GM18508 (cell line): ENCODE results near the gene RNLS.

ENCODE experiments used
- ATAC-seq: cut with Tn5 transposase; IDR thresholded peaks from one replicate; pipeline ENCODE4 v1.9.1; 2021; ENCODE audit warnings: moderate number of reproducible peaks; ENCODE audit not compliant: insufficient read depth, unreplicated experiment

The RNLS gene

GRCh38 chr10:88409236-88409635, 173.9 kb downstream of the RNLS start:
- no peak for ATAC-seq

GRCh38 chr10:88408096-88408495, 175.0 kb downstream of the RNLS start:
- no peak for ATAC-seq

DNA sequence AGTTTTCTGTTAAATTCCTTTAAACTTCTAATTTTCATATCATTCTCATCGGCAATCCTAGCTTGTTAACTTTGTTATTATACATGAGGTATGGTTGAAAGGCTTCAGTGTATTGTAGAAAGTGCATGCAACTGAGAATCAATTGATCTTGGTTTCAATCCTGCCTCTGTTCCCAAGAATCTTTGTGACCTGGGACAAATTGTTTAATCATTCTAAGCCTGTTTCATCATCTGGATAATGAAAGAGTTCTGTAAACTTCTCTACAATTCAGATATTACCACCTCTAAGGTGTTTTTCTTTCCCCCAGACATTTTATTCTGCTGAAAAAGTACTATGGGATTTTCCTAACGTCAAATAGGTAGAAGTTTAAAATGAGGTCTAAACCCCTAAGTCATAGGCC, 179.0 kb downstream of the RNLS start:
- ATAC-seq, result no peak

- no peak for ATAC-seq
These were observed 181.3 kb downstream of the RNLS start for GRCh38 chr10:88401671-88402347.

DNA sequence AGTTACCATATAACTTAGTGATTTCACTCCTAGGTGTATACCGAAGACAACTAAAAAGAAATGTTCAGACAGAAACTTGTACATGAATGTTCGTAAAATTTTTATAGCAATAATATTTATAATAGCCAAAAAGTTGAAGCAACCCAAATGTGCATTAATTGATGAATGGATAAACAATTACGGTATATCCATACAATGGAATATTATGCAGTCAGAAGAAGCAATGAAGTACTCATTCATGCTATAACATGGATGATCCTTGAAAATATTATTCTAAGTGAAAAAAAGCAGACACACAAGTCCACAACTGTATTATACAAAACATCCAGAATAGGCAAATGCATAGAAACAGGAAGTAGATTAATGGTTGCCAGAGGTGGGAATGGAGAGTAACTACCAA, 183.9 kb downstream of the RNLS start:
- ATAC-seq, result no peak

DNA sequence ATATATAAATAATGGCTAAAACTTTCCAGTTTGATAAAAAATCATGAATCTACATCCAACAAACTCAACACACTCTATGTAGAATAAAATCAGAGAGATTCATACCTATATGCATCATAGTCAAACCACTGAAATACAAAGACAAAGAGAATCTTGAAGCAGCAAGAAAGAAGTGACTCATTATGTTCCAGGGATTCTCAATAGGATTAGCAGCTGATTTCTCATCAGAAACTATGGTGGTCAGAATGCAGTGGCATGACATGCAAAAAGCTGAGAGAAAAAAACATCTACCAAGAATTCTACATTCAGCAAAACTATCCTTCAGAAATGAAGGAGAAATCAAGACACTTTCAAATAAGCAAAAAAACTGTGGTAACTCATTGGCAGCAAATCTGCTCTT, 187.4 kb downstream of the RNLS start:
- no peak for ATAC-seq

DNA sequence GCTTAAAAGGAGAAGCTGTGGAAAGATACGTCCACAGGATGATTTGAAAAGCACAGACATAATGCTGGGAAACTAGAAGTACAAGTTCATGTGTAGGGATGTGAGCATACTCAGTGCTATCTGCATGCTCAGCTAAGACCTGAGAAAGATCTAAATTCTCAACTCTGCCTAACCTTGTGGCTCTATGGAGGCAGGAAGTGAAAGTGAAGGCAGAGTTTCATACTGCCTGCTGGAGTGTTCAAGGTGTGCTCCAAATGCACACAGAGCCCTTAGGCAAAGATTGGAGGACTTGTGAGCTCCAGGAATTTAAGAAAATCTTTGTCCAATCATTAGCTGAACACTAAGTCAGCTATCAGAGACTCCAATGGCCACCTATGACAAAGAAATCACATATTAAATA, 190.9 kb downstream of the RNLS start:
- ATAC-seq, result peak; percentile 60

- ATAC-seq, result no peak
These were observed 193.1 kb downstream of the RNLS start for GRCh38 chr10:88390041-88390440.

DNA sequence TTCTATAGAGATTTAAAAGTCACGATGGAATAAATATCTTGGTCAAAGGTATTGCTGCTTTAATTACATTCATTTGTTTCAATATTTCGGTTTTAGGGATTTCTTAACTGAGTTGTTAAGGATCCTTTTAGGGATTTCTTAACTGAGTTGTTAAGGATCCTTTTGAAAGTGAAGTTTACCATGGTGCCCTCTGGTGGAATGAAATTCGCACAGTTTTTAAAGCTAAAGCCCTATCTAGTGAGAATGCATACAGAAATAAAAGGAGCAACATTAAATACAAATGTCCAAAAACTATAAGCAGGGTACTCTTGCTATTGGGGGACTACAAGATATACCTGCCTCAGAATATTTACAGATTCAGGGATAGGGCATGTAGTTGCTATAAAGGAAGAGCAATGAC, 193.7 kb downstream of the RNLS start:
- no peak for ATAC-seq

DNA sequence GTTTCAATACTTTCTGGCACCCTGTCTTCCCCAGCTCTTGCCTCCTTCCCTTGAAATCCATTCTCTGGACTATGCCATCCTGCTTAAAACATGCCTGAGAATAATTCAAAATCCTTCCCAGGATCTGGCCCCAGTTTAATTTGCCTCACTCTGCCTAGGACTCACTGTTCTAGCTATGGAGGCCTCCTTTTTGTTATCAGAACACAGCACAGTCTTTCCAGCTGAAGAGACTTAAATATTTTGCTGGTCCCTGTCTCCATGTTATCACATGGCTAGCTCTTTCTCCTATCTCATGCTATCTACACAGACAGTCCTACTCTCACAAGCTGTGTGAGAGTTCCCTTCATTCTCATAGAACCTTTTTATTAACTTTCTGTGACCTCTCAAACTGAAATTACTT, 194.8 kb downstream of the RNLS start:
- ATAC-seq, result no peak

- peak; percentile 37 for ATAC-seq
These were observed 196.0 kb downstream of the RNLS start for GRCh38 chr10:88386821-88387773.

- ATAC-seq, result peak; percentile 29
These were observed 196.8 kb downstream of the RNLS start for GRCh38 chr10:88386204-88386788.

- peak; percentile 35 for ATAC-seq
These were observed 197.4 kb downstream of the RNLS start for GRCh38 chr10:88385601-88386203.

GRCh38 chr10:88383276-88383675, 199.8 kb downstream of the RNLS start:
- ATAC-seq, result no peak

- ATAC-seq, result no peak
These were observed 200.4 kb downstream of the RNLS start for GRCh38 chr10:88382699-88383098.

GRCh38 chr10:88379575-88379974, 203.5 kb downstream of the RNLS start:
- ATAC-seq, result no peak

DNA sequence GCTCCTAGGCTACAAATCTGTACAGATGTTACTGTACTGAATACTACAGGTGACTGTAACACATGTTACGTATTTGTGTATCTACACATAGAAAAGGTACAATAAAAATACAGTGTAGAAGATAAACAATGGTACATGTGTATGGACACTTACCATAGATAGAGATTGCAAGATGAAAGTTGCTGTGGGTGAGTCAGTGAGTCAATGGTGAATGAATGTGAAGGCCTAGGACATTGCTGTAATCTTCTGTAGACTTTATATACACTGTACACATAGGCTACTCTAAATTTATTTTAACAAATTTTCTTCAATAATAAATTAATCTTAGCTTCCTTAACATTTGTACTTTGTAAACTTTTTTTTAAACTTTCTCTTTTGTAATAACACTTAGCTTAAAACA, 205.6 kb downstream of the RNLS start:
- ATAC-seq, result no peak

GRCh38 chr10:88374392-88375175, 208.5 kb downstream of the RNLS start:
- ATAC-seq, result no peak

DNA sequence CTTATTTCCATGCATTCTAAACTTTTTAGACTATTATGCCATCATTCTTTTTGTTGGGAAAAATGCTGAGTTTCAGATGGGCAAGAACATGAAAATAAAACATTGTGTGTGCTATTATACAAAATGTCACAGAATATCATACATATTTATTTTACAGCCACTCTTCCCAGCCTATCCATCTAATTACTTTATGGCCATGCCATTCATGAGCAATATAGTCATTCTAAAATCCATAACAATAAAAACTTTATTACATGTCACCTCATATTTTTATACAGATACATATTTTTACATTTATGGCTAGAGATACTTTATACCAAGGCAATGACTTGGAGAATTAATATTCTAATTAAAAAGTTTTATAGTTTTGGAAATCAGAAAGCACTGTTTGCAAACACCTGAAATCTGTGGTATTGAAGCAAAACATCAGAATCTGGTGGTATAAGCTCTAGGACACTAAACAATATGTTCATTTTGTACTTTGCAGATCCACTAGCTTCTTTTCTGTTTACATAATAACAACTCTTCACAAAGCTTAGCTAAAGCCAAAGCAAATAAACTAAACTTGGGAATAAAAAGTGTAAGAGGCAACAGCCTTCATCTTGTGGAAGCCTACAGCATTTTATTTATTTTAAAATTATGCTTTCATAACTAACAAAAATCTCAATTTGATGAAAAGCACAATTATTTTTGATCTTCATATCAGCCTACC, 210.1 kb downstream of the RNLS start:
- ATAC-seq, result no peak
